H9 (cell line): ENCODE results near the gene ENHO. TPM values are rescaled to one million over a fixed set of nuclear protein-coding genes. Genes with fewer than 3 reads are reported as not detected.

ENCODE experiments used
- DNase-seq: peaks from one replicate; pipeline ENCODE4 v3.0.0-alpha.2; 2017
- H2AFZ ChIP-seq: one replicate; pipeline ENCODE4 v1.6.1; 2013; ENCODE audit warnings: mild to moderate bottlenecking, low read length, control low read depth, moderate library complexity
- H2AK5ac ChIP-seq: 2 replicates; pipeline ENCODE4 v1.6.1; 2013; ENCODE audit warnings: low read length, control low read depth, mixed read lengths; ENCODE audit not compliant: insufficient read length
- H2BK120ac ChIP-seq: one replicate; pipeline ENCODE4 v1.6.1; 2013; ENCODE audit warnings: low read depth, mild to moderate bottlenecking, low read length, control low read depth, inconsistent platforms; ENCODE audit not compliant: poor library complexity, severe bottlenecking
- H2BK12ac ChIP-seq: 2 replicates; pipeline ENCODE4 v1.6.1; 2013; ENCODE audit warnings: low read length, control low read depth, mixed read lengths, low read depth; ENCODE audit not compliant: insufficient read length
- H2BK15ac ChIP-seq: 2 replicates; pipeline ENCODE4 v1.6.1; 2013; ENCODE audit warnings: low read depth, low read length, control low read depth
- H2BK20ac ChIP-seq: one replicate; pipeline ENCODE4 v1.6.1; 2013; ENCODE audit warnings: low read depth, mild to moderate bottlenecking, low read length, control low read depth, inconsistent platforms; ENCODE audit not compliant: poor library complexity, severe bottlenecking
- H2BK5ac ChIP-seq: 2 replicates; pipeline ENCODE4 v1.6.1; 2013; ENCODE audit warnings: low read length, control low read depth, mixed read lengths; ENCODE audit not compliant: insufficient read length
- H3K14ac ChIP-seq: 2 replicates; pipeline ENCODE4 v1.6.1; 2013; ENCODE audit warnings: low read length, control low read depth; ENCODE audit not compliant: insufficient read depth
- H3K18ac ChIP-seq: 2 replicates; pipeline ENCODE4 v1.6.1; 2013; ENCODE audit warnings: low read depth, mild to moderate bottlenecking, mixed read lengths, low read length, control low read depth; ENCODE audit not compliant: insufficient read length
- H3K23ac ChIP-seq: 2 replicates; pipeline ENCODE4 v1.6.1; 2013; ENCODE audit warnings: low read length, control low read depth, mixed read lengths, low read depth; ENCODE audit not compliant: insufficient read length
- H3K23me2 ChIP-seq: 2 replicates; pipeline ENCODE4 v1.6.1; 2013; ENCODE audit warnings: low read depth, mild to moderate bottlenecking, mixed read lengths, low read length, control low read depth; ENCODE audit not compliant: insufficient read length, poor library complexity, severe bottlenecking
- H3K27ac ChIP-seq: 2 replicates; pipeline ENCODE4 v1.5.1; 2013; ENCODE audit warnings: low read length, control low read depth, mixed read lengths, low read depth; ENCODE audit not compliant: insufficient read length
- H3K27me3 ChIP-seq: 2 replicates; pipeline ENCODE4 v1.6.1; 2013; ENCODE audit warnings: low read length, control low read depth, inconsistent platforms; ENCODE audit not compliant: insufficient read depth
- H3K4ac ChIP-seq: 2 replicates; pipeline ENCODE4 v1.6.1; 2013; ENCODE audit warnings: low read depth, mild to moderate bottlenecking, control low read depth, inconsistent platforms, low read length, moderate library complexity
- H3K4me1 ChIP-seq: 2 replicates; pipeline ENCODE4 v1.6.1; 2013; ENCODE audit warnings: low read length, control low read depth, inconsistent platforms; ENCODE audit not compliant: insufficient read depth
- H3K4me2 ChIP-seq: 2 replicates; pipeline ENCODE4 v1.6.1; 2013; ENCODE audit warnings: low read length, control low read depth, mixed read lengths; ENCODE audit not compliant: insufficient read length, insufficient read depth
- H3K56ac ChIP-seq: 2 replicates; pipeline ENCODE4 v1.6.1; 2013; ENCODE audit warnings: low read depth, mild to moderate bottlenecking, mixed read lengths, low read length, control low read depth; ENCODE audit not compliant: insufficient read length
- H3K79me1 ChIP-seq: 2 replicates; pipeline ENCODE4 v1.6.1; 2013; ENCODE audit warnings: low read depth, mild to moderate bottlenecking, moderate library complexity, low read length, control low read depth, inconsistent platforms; ENCODE audit not compliant: insufficient read depth, poor library complexity, severe bottlenecking
- H3K79me2 ChIP-seq: 2 replicates; pipeline ENCODE4 v1.6.1; 2013; ENCODE audit warnings: low read length, control low read depth, inconsistent platforms; ENCODE audit not compliant: insufficient read depth
- H3K9ac ChIP-seq: 2 replicates; pipeline ENCODE4 v1.6.1; 2013; ENCODE audit warnings: low read length, control low read depth, mixed read lengths; ENCODE audit not compliant: insufficient read length; ENCODE audit errors: extremely low read depth
- H3K9me3 ChIP-seq: one replicate; pipeline ENCODE4 v1.6.1; 2013; ENCODE audit warnings: low read depth, low read length, inconsistent platforms; ENCODE audit not compliant: control insufficient read depth
- H3T11ph ChIP-seq: one replicate; pipeline ENCODE4 v1.6.1; 2013; ENCODE audit warnings: mild to moderate bottlenecking, low read length, control low read depth, inconsistent platforms
- H4K20me1 ChIP-seq: one replicate; pipeline ENCODE4 v1.6.1; 2013; ENCODE audit not compliant: control insufficient read depth, insufficient read length, insufficient read depth
- H4K5ac ChIP-seq: 2 replicates; pipeline ENCODE4 v1.6.1; 2013; ENCODE audit warnings: low read depth, mild to moderate bottlenecking, mixed read lengths, low read length, control low read depth; ENCODE audit not compliant: insufficient read length
- H4K8ac ChIP-seq: replicated peaks from 2 replicates; pipeline ENCODE4 v1.6.1; 2013; ENCODE audit warnings: low read length, control low read depth, mixed read lengths, low read depth; ENCODE audit not compliant: insufficient read length
- H4K91ac ChIP-seq: 2 replicates; pipeline ENCODE4 v1.6.1; 2013; ENCODE audit warnings: low read depth, mild to moderate bottlenecking, moderate library complexity, mixed read lengths, low read length, control low read depth; ENCODE audit not compliant: insufficient read length
- H3K27ac Mint-ChIP-seq, 3 experiments: 2 replicates in 2 of 3; 3 replicates in 1 of 3; pipeline ENCODE4 v1.8.0; 2020 to 2021; ENCODE audit warnings: mixed read lengths in 3 of 3, mild to moderate bottlenecking in 1 of 3, moderate library complexity in 1 of 3
- H3K27me3 Mint-ChIP-seq: 2 replicates; pipeline ENCODE4 v1.8.0; 2021; ENCODE audit warnings: low read depth, mild to moderate bottlenecking, moderate library complexity, mixed read lengths
- H3K36me3 Mint-ChIP-seq, 3 experiments: 2 replicates in 2 of 3; 3 replicates in 1 of 3; pipeline ENCODE4 v1.8.0; 2020 to 2021; ENCODE audit warnings: low read depth in 3 of 3, mixed read lengths in 3 of 3; ENCODE audit not compliant: insufficient read depth in 1 of 3
- H3K4me1 Mint-ChIP-seq, 2 experiments: 2 replicates each; pipeline ENCODE4 v1.8.0; 2020; ENCODE audit warnings: mixed read lengths in 2 of 2
- H3K4me3 Mint-ChIP-seq, 2 experiments: 2 replicates in 1 of 2; 3 replicates in 1 of 2; pipeline ENCODE4 v1.8.0; 2020 to 2021; ENCODE audit warnings: mild to moderate bottlenecking in 2 of 2, mixed read lengths in 2 of 2, moderate library complexity in 1 of 2
- H3K9me3 Mint-ChIP-seq, 2 experiments: 2 replicates in 1 of 2; 3 replicates in 1 of 2; pipeline ENCODE4 v1.8.0; 2020; ENCODE audit warnings: mild to moderate bottlenecking in 2 of 2, mixed read lengths in 2 of 2, moderate library complexity in 1 of 2
- CTCF ChIP-seq: fragments of 200-600 bp; sonication (generic); conservative IDR thresholded peaks from 3 replicates; pipeline ENCODE4 v1.8.0; 2021; ENCODE audit warnings: antibody characterized with exemption, mild to moderate bottlenecking
- WGBS: extraction: QIAGEN DNeasy Blood & Tissue Kit; methylation state at CpG from one replicate; pipeline ENCODE4 v1.1.7; 2013; ENCODE audit warnings: missing lambda C conversion rate, low lambda C conversion rate, mixed read lengths; ENCODE audit not compliant: insufficient read length; ENCODE audit errors: extremely low coverage; 5-methylcytosine and 5-hydroxymethylcytosine counted together
- total RNA-seq: library from RNA; stranded (reverse); gene quantifications from 2 replicates; pipeline ENCODE4 v1.2.1, GENCODE V29; 2021

ENHO gene
- total RNA-seq, 1 experiment from 2014 or later, result 14.5 TPM

GRCh38 chr9:34550016-34550680 lies 27.4 kb upstream of the ENHO start:
- Histone ChIP-seq H3K9ac (no peak overlapping the region), H2BK5ac (no peak overlapping the region), H4K91ac (no peak overlapping the region), H2AK5ac (no peak overlapping the region), H3K4me2 (no peak overlapping the region), H3K27me3 (no peaks in the 10 kb centered on the region), H3K56ac (no peak overlapping the region), H2BK20ac (no peak overlapping the region), H4K8ac (no peak overlapping the region), H3K4ac (no peak overlapping the region), H3K27ac (no peak overlapping the region), H2AFZ (no peak overlapping the region), H3K23ac (no peak overlapping the region), H3K14ac (no peak overlapping the region), H3K79me1 (no peaks in the 10 kb centered on the region), H4K5ac (no peak overlapping the region), H4K20me1 (no peaks in the 10 kb centered on the region), H3K9me3 (no peaks in the 10 kb centered on the region), H3K4me1 (peaks cover 1% of the 10 kb centered on the region; the same call in 1 of the 2 replicates), H3T11ph (no peak overlapping the region), H3K23me2 (no peaks in the 10 kb centered on the region), H3K79me2 (no peaks in the 10 kb centered on the region), H2BK15ac (no peak overlapping the region), H2BK12ac (no peak overlapping the region), H3K18ac (no peak overlapping the region), H2BK120ac (no peak overlapping the region)
- no peak for DNase-seq
- H3K36me3 Mint-ChIP-seq, result no peaks in the 10 kb centered on the region
- H3K27me3 Mint-ChIP-seq, result peaks cover 17% of the 10 kb centered on the region
- TF ChIP-seq CTCF, result no peak
- H3K4me3 Mint-ChIP-seq, result no peak overlapping the region
- H3K9me3 Mint-ChIP-seq, result no peaks in the 10 kb centered on the region; a peak in 1 of 5 replicates
- peaks cover 13 to 20% of the 10 kb centered on the region in 2 experiments for H3K4me1 Mint-ChIP-seq
- no peak overlapping the region for H3K27ac Mint-ChIP-seq
- no CpG with 5 or more reads among the region's 12 CpGs for WGBS
